B cell (primary cell): ENCODE results near the gene NFKBIB. TPM values are rescaled to one million over a fixed set of nuclear protein-coding genes. Genes with fewer than 3 reads are reported as not detected.
"Not testable (repeated sequence)": the region's sequence is repeated elsewhere in the genome, so short reads cannot be mapped to it uniquely, and the experiment has no call there.

Source experiments
- ATAC-seq: fragments of 200-7000 bp; cut with Tn5 transposase; one replicate; pipeline ENCODE4 v1.10.0; 2021; ENCODE audit warnings: low read depth, mild to moderate bottlenecking, moderate number of reproducible peaks, moderate library complexity
- CTCF ChIA-PET: fragments of 350-600 bp; sonication (Branson Sonifier 250); formaldehyde crosslinking; loops from one replicate; lab custom pipeline; 2021; ENCODE audit warnings: antibody characterized with exemption, inconsistent platforms; lab: Charles Lee
- POLR2A ChIA-PET: fragments of 350-600 bp; sonication (Branson Sonifier 250); formaldehyde crosslinking; loops from one replicate; lab custom pipeline; 2021; ENCODE audit warnings: antibody characterized with exemption; lab: Charles Lee
- DNase-seq: peaks from one replicate; pipeline ENCODE4 v3.0.0; 2013
- H2AFZ ChIP-seq: 2 replicates; pipeline ENCODE4 v1.6.1; 2012; ENCODE audit warnings: mild to moderate bottlenecking, low read depth, low read length; ENCODE audit not compliant: insufficient read depth, poor library complexity, severe bottlenecking
- H3K27ac ChIP-seq, 2 donors: 1 replicate in 1 of 2; 2 replicates in 1 of 2; pipeline ENCODE4 v1.5.1; 2012 to 2013; ENCODE audit warnings: low read length in 2 of 2, mild to moderate bottlenecking in 2 of 2, moderate library complexity in 1 of 2
- H3K27me3 ChIP-seq, 4 experiments: fragments of 200-600 bp in 1 of 4; sonication (generic) in 1 of 4; replicated peaks in 1 of 4; 1 replicate in 2 of 4; 2 replicates in 2 of 4; pipeline versions ENCODE4 v1.6.1 to v1.7.0; 2013 to 2016; ENCODE audit warnings: low read length in 3 of 4, mild to moderate bottlenecking in 2 of 4, mixed read lengths in 1 of 4, moderate library complexity in 1 of 4; ENCODE audit not compliant: insufficient read depth in 4 of 4, control insufficient read depth in 3 of 4; ENCODE audit errors: control extremely low read depth in 1 of 4
- H3K36me3 ChIP-seq, 2 experiments: replicated peaks in 1 of 2; 1 replicate in 1 of 2; 2 replicates in 1 of 2; pipeline versions ENCODE4 v1.6.1 to v1.7.1; 2013; ENCODE audit warnings: low read length in 1 of 2; ENCODE audit not compliant: insufficient read depth in 2 of 2, control insufficient read depth in 1 of 2; ENCODE audit errors: control extremely low read depth in 1 of 2, extremely low read depth in 1 of 2
- H3K4me1 ChIP-seq, 2 donors: fragments of 200-600 bp in 1 of 2; sonication (generic) in 1 of 2; 1 replicate in 1 of 2; 2 replicates in 1 of 2; pipeline versions ENCODE4 v1.5.1 to v1.6.1; 2013 to 2017; ENCODE audit warnings: low read length in 2 of 2; ENCODE audit not compliant: control insufficient read depth in 2 of 2, insufficient read depth in 2 of 2
- H3K4me2 ChIP-seq: replicated peaks from 2 replicates; pipeline ENCODE3; 2012; ENCODE audit warnings: mild to moderate bottlenecking, low read depth, low read length; ENCODE audit not compliant: poor library complexity, severe bottlenecking
- H3K4me3 ChIP-seq, 5 experiments: fragments of 200-600 bp in 1 of 5; sonication (generic) in 1 of 5; 1 replicate in 3 of 5; 2 replicates in 2 of 5; pipeline versions ENCODE4 v1.5.1 to v1.7.0; 2011 to 2016; ENCODE audit warnings: low read length in 4 of 5, mild to moderate bottlenecking in 4 of 5, low read depth in 2 of 5, control low read depth in 1 of 5, moderate library complexity in 1 of 5; ENCODE audit not compliant: insufficient read depth in 1 of 5; ENCODE audit errors: control extremely low read depth in 1 of 5, extremely low read depth in 1 of 5
- H3K79me2 ChIP-seq: fragments of 200-600 bp; sonication (generic); one replicate; pipeline ENCODE4 v1.6.0; 2016; ENCODE audit warnings: low read length; ENCODE audit not compliant: control insufficient read depth, insufficient read depth
- H3K9ac ChIP-seq: fragments of 200-600 bp; sonication (generic); 2 replicates; pipeline ENCODE4 v1.6.1; 2017; ENCODE audit warnings: mild to moderate bottlenecking, low read length, moderate library complexity
- H3K9me3 ChIP-seq, 3 donors: one replicate each; pipeline versions ENCODE4 v1.6.1 to v1.7.1; 2013; ENCODE audit warnings: low read length in 2 of 3; ENCODE audit not compliant: control insufficient read depth in 2 of 3, insufficient read depth in 1 of 3; ENCODE audit errors: control extremely low read depth in 1 of 3
- H4K20me1 ChIP-seq: 2 replicates; pipeline ENCODE4 v1.6.0; 2012; ENCODE audit warnings: mild to moderate bottlenecking, low read length; ENCODE audit not compliant: insufficient read depth, control insufficient read depth, poor library complexity, severe bottlenecking
- H3K27ac Mint-ChIP-seq: one replicate; pipeline ENCODE4 v1.8.0; 2021; ENCODE audit warnings: mixed read lengths
- H3K27me3 Mint-ChIP-seq: one replicate; pipeline ENCODE4 v1.8.0; 2021; ENCODE audit warnings: mixed read lengths
- H3K4me1 Mint-ChIP-seq: one replicate; pipeline ENCODE4 v1.8.0; 2021; ENCODE audit warnings: mixed read lengths
- H3K4me3 Mint-ChIP-seq: one replicate; pipeline ENCODE4 v1.8.0; 2021; ENCODE audit warnings: mixed read lengths
- H3K9me3 Mint-ChIP-seq: one replicate; pipeline ENCODE4 v1.8.0; 2022; ENCODE audit warnings: mixed read lengths; ENCODE audit not compliant: insufficient read depth
- EZH2 ChIP-seq: IDR thresholded peaks from 2 replicates; pipeline ENCODE4 v1.6.1; 2012; ENCODE audit warnings: borderline replicate concordance, low read depth, mild to moderate bottlenecking, moderate library complexity, low read length; ENCODE audit not compliant: insufficient read depth, poor library complexity, severe bottlenecking
- WGBS: methylation state at CpG from one replicate; pipeline ENCODE4 v1.1.5; 2013; ENCODE audit warnings: missing lambda C conversion rate; ENCODE audit not compliant: insufficient coverage; 5-methylcytosine and 5-hydroxymethylcytosine counted together
- intact Hi-C: fragments of 100-400 bp; cut with micrococcal nuclease; formaldehyde crosslinking; loops from one replicate; pipeline ENCODE4 v1.10.0; 2022
- polyA plus RNA-seq: library from polyadenylated mRNA; depleted of rRNA; stranded (reverse); fragments of >200 nt; gene quantifications from 2 replicates; pipeline ENCODE4 v1.2.3, GENCODE V29; 2012
- total RNA-seq, 2 donors: library from RNA; stranded (reverse); fragments of 120-200 nt in 1 of 2; gene quantifications; 1 replicate in 1 of 2; 2 replicates in 1 of 2; pipeline versions ENCODE4 v1.2.3 to v1.2.4, GENCODE V29; 2013 to 2022
- TF ChIP-seq, protein P1 (sequence below): fragments of 200-600 bp; IDR thresholded peaks from one replicate; pipeline ENCODE4 v1.8.0; 2022; ENCODE audit warnings: antibody characterized with exemption, mild to moderate bottlenecking

NFKBIB gene
- total and polyA plus RNA-seq, 2 donors (not counting 1 experiment from before 2014, with no cell fraction given) = 30.3 to 54.4 TPM

DNA sequence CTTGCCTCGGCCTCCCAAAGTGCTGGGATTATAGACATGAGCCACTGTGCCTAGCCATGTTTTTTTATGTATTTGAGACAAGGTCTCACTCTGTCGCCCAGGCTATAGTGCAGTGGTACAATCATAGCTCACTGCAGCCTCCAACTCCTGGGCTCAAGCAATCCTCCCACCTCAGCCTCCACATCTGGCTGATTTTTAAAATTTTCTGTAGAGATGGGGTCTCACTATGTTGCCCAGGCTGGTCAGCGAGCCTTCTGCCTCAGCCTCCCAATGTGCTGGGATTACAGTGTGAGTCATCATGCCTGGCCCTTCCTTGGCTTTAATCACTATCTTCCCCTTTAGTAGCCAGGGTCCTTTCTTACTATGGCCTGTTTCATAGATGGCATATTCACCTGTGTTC is 15.1 kb upstream of the NFKBIB start:
- WGBS = 95% methylated on average over 3 of the region's 3 CpGs
- POLR2A ChIA-PET = interaction anchor here (0.7 kb wide), 1 partner anchor 161 kb away, joined by 3 read pairs; no protein-coding TSS in a partner anchor
- intact Hi-C loops = not testable (repeated sequence)

DNA sequence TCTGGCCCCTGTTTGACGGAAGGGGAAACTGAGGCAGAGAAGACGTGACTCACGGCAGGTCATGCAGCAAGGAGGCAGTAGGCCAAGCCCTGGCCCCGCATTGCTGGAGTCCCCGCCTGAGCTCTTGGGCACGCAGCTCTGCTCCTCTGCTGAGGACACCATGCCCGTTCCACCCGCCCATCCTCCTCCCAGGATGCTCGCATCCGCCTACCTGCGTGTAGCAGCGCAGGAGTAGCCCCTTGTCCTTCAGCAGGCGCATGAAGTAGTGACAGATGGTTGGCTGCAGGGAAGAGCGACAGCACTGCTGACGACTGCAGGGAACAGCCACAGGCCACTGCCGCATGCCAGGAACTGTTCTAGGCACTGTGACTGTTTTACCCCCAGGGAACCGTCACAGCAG is 10.9 kb upstream of the NFKBIB start:
- peaks cover 0 to 23% of the 10 kb centered on the region in 2 experiments for H3K36me3 ChIP-seq
- no peaks in the 10 kb centered on the region for H3K27me3 ChIP-seq
- WGBS = 97% methylated on average over 17 of the region's 17 CpGs
- no peak for TF ChIP-seq EZH2
- TF ChIP-seq, protein P1, sequence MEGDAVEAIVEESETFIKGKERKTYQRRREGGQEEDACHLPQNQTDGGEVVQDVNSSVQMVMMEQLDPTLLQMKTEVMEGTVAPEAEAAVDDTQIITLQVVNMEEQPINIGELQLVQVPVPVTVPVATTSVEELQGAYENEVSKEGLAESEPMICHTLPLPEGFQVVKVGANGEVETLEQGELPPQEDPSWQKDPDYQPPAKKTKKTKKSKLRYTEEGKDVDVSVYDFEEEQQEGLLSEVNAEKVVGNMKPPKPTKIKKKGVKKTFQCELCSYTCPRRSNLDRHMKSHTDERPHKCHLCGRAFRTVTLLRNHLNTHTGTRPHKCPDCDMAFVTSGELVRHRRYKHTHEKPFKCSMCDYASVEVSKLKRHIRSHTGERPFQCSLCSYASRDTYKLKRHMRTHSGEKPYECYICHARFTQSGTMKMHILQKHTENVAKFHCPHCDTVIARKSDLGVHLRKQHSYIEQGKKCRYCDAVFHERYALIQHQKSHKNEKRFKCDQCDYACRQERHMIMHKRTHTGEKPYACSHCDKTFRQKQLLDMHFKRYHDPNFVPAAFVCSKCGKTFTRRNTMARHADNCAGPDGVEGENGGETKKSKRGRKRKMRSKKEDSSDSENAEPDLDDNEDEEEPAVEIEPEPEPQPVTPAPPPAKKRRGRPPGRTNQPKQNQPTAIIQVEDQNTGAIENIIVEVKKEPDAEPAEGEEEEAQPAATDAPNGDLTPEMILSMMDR = no peak
- DNase-seq (no peak), ATAC-seq (no peak)
- Mint-ChIP-seq H3K27me3 (no peaks in the 10 kb centered on the region), H3K9me3 (no peaks in the 10 kb centered on the region), H3K27ac (no peak overlapping the region), H3K4me1 (peaks cover 1% of the 10 kb centered on the region), H3K4me3 (no peak overlapping the region)
- H3K4me2 ChIP-seq = no peak overlapping the region
- H3K9ac ChIP-seq = no peak overlapping the region
- H3K9me3 ChIP-seq = no peaks in the 10 kb centered on the region
- peaks cover 19% of the 10 kb centered on the region for H3K79me2 ChIP-seq
- H3K27ac ChIP-seq = no peak overlapping the region
- peaks cover 3 to 8% of the 10 kb centered on the region in 2 donors for H3K4me1 ChIP-seq
- H3K4me3 ChIP-seq = no peak overlapping the region
- intact Hi-C loops = no loop called here
- POLR2A ChIA-PET = no interaction called here
- CTCF ChIA-PET = interaction anchor here (0.7 to 3.2 kb wide), 9 partner anchors 12 to 344 kb away, joined by 3 to 43 read pairs (median 7); partner anchors contain the start of gene RINL
- H2AFZ ChIP-seq = no peak overlapping the region
- H4K20me1 ChIP-seq = no peaks in the 10 kb centered on the region

More for the DNA sequence above, 15.1 kb upstream of the NFKBIB start:
- not testable (repeated sequence) for H3K4me3 ChIP-seq, H3K27me3 Mint-ChIP-seq, H3K9ac ChIP-seq, ATAC-seq, DNase-seq, H2AFZ ChIP-seq, H3K27ac ChIP-seq, H3K4me3 Mint-ChIP-seq, H3K27me3 ChIP-seq, H3K4me2 ChIP-seq, H3K9me3 ChIP-seq, H3K27ac Mint-ChIP-seq, H3K9me3 Mint-ChIP-seq, H4K20me1 ChIP-seq
- H3K4me1 ChIP-seq = peaks cover 15 to 26% of the 10 kb centered on the region in 2 donors
- H3K4me1 Mint-ChIP-seq = peaks cover 14% of the 10 kb centered on the region
- peaks cover 24% of the 10 kb centered on the region for H3K79me2 ChIP-seq
- H3K36me3 ChIP-seq = peaks cover 0 to 27% of the 10 kb centered on the region in 2 experiments
- CTCF ChIA-PET = interaction anchor here (1.2 to 1.5 kb wide), 2 partner anchors 9 to 36 kb away, joined by 4 to 5 read pairs; no protein-coding TSS in a partner anchor
